Type B pancreatic cell (in vitro differentiated cells): Measurements from ENCODE around the gene JAM2. TPM values are rescaled to one million over a fixed set of nuclear protein-coding genes. Genes with fewer than 3 reads are reported as not detected.

Source experiments
- DNase-seq: peaks from one replicate; pipeline ENCODE4 v3.0.0; 2021; ENCODE audit warnings: mixed read lengths; ENCODE audit not compliant: unreplicated experiment; ENCODE audit errors: extremely low spot score
- H3K27ac Mint-ChIP-seq: 2 replicates; pipeline ENCODE4 v1.8.0; 2021; ENCODE audit warnings: mild to moderate bottlenecking, mixed read lengths
- H3K27me3 Mint-ChIP-seq: 2 replicates; pipeline ENCODE4 v1.8.0; 2021; ENCODE audit warnings: mixed read lengths
- H3K36me3 Mint-ChIP-seq: 2 replicates; pipeline ENCODE4 v1.8.0; 2021; ENCODE audit warnings: mixed read lengths
- H3K4me1 Mint-ChIP-seq: one replicate; pipeline ENCODE4 v1.8.0; 2021; ENCODE audit warnings: mixed read lengths; ENCODE audit not compliant: unreplicated experiment
- H3K4me3 Mint-ChIP-seq: 2 replicates; pipeline ENCODE4 v1.8.0; 2021; ENCODE audit warnings: mild to moderate bottlenecking, mixed read lengths
- H3K9me3 Mint-ChIP-seq: 2 replicates; pipeline ENCODE4 v1.8.0; 2021; ENCODE audit warnings: mixed read lengths
- total RNA-seq: library from RNA; stranded (reverse); gene quantifications from 2 replicates; pipeline ENCODE4 v1.2.1, GENCODE V29; 2021; ENCODE audit warnings: low replicate concordance
- TF ChIP-seq, protein P1 (sequence below): fragments of 200-600 bp; sonication (generic); conservative IDR thresholded peaks from 2 replicates; pipeline ENCODE4 v1.5.0; 2021; ENCODE audit warnings: antibody characterized with exemption, mild to moderate bottlenecking

The JAM2 gene
- total RNA-seq, 1 donor from 2014 or later: 10.0 TPM

- no peaks in the 10 kb centered on the region for H3K9me3 Mint-ChIP-seq
- H3K4me3 Mint-ChIP-seq: no peak overlapping the region
- H3K4me1 Mint-ChIP-seq: no peaks in the 10 kb centered on the region
- H3K27ac Mint-ChIP-seq: no peak overlapping the region
- H3K36me3 Mint-ChIP-seq: peaks cover 49% of the 10 kb centered on the region
- DNase-seq: no peak
- TF ChIP-seq, protein P1, sequence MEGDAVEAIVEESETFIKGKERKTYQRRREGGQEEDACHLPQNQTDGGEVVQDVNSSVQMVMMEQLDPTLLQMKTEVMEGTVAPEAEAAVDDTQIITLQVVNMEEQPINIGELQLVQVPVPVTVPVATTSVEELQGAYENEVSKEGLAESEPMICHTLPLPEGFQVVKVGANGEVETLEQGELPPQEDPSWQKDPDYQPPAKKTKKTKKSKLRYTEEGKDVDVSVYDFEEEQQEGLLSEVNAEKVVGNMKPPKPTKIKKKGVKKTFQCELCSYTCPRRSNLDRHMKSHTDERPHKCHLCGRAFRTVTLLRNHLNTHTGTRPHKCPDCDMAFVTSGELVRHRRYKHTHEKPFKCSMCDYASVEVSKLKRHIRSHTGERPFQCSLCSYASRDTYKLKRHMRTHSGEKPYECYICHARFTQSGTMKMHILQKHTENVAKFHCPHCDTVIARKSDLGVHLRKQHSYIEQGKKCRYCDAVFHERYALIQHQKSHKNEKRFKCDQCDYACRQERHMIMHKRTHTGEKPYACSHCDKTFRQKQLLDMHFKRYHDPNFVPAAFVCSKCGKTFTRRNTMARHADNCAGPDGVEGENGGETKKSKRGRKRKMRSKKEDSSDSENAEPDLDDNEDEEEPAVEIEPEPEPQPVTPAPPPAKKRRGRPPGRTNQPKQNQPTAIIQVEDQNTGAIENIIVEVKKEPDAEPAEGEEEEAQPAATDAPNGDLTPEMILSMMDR: no peak
- H3K27me3 Mint-ChIP-seq: no peaks in the 10 kb centered on the region
Observed at GRCh38 chr21:25722631-25723030, 83.6 kb downstream of the JAM2 start.

DNA sequence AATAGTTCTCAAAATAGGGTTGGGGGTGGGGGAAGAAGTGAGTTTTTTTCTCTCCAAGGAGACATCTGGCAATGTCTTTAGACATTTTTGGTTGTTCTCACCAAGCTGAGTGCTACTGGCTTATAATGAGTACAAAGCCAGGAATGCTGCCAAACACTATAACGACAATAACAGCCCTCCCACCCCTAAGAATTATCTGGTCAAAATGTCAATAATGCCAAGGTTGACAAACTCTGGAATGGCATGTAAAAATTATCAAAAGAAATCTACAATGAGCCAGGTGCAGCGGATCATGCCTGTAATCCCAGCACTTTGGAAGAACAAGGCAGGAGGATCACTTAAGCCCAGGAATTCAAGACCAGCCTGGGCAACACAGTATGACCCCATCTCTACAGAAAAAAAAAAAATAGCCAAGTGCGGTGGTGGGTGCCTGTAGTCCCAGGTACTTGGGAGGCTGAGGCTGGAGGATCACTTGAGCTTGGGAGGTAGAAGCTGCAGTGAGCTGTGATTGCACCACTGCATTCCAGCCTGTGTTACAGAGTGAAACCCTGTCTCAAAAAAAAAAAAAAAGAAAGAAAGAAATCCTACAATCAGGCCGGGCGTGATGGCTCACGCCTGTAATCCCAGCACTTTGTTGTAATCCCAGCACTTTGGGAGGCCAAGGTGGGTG, 93.2 kb downstream of the JAM2 start:
- Mint-ChIP-seq H3K9me3 (no peaks in the 10 kb centered on the region), H3K27me3 (peaks cover 3% of the 10 kb centered on the region), H3K36me3 (peaks cover 22% of the 10 kb centered on the region), H3K4me3 (peak overlapping the region; percentile 38), H3K4me1 (peaks cover 19% of the 10 kb centered on the region), H3K27ac (no peak overlapping the region)
- TF ChIP-seq, protein P1: no peak
- no peak for DNase-seq

DNA sequence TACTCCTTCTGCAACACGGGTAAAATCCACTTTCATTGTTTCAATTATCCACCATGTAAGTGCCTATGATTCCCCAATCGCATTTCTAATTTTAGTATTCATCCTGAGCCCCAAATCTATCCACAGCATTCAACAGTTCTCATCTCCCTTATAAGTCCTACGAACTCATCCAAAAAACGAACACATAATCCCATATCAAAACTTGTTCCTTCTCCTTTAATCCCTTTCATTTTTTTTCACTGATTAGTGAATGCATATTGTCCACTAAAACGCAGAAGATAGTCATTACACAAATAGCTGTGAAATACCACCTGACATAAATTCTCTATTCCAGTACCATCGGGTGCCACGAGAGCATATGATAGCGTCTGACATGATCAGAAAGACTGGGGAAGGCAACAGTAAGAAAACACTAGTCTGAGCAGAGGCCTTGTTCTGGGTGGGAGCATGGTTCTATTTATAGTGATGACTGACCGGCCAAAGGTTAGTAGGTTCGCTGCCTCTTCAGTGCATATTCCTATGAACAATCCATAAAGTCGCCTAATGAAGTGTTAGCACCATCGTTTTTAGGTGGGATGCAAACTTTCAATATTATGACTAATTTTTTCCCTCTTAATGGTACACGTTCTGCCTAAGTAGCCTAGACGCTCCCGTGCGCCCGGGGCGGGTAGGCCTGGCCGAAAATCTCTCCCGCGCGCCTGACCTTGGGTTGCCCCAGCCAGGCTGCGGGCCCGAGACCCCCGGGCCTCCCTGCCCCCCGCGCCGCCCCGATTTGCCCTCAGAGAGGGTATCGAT, 95.0 kb downstream of the JAM2 start:
- Mint-ChIP-seq H3K4me1 (peaks cover 27% of the 10 kb centered on the region), H3K4me3 (peak overlapping the region; percentile 100), H3K27me3 (peaks cover 3% of the 10 kb centered on the region), H3K9me3 (no peaks in the 10 kb centered on the region), H3K36me3 (peaks cover 15% of the 10 kb centered on the region), H3K27ac (peak overlapping the region; percentile 100)
- DNase-seq: peak; percentile 70
- TF ChIP-seq, protein P1: no peak

DNA sequence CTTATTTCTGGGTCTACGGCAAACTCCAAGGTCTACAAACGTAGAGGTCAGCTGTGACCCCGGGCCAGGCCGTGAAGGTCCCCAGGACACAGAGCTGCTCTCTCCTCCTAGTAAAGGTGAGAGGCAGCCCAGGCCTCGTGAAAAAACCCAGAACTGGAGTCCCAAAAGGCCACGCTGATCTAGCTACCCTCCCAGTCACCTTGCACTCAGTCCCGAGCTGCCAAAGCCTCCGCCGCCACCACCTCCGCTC, 95.5 kb downstream of the JAM2 start:
- H3K36me3 Mint-ChIP-seq: peaks cover 15% of the 10 kb centered on the region
- peaks cover 3% of the 10 kb centered on the region for H3K27me3 Mint-ChIP-seq
- TF ChIP-seq, protein P1: no peak
- no peaks in the 10 kb centered on the region for H3K9me3 Mint-ChIP-seq
- no peak for DNase-seq
- peak overlapping the region; percentile 100 for H3K27ac Mint-ChIP-seq
- H3K4me3 Mint-ChIP-seq: peak overlapping the region; percentile 100
- peaks cover 27% of the 10 kb centered on the region for H3K4me1 Mint-ChIP-seq

- peak within 1 kb of the TSS; percentile 100 for H3K4me3 Mint-ChIP-seq
Observed at GRCh38 chr21:25734904-25735645, 96.0 kb downstream of the JAM2 start, which contains the start of the genes ATP5PF and GABPA. TSS of gene ATP5PF (minus strand) at chr21:25734904. CDS start at chr21:25729794, 5,110 bp downstream. TSS of gene GABPA (plus strand) at chr21:25734972. CDS start at chr21:25741599, 6,627 bp downstream.

More at GRCh38 chr21:25734904-25735645, 96.0 kb downstream of the JAM2 start, which contains the start of the genes ATP5PF and GABPA:
- Mint-ChIP-seq H3K36me3 (peaks cover 13% of the 10 kb centered on the region), H3K27ac (peak within 1 kb of the TSS; percentile 100), H3K9me3 (no peaks in the 10 kb centered on the region), H3K27me3 (peaks cover 3% of the 10 kb centered on the region), H3K4me1 (peaks cover 27% of the 10 kb centered on the region)
- TF ChIP-seq, protein P1: no peak
- peak; percentile 96 for DNase-seq
